Effector memory CD4-positive, alpha-beta T cell (primary cell): ENCODE measurements around the gene BSG.
A peak's percentile ranks its signal among the peaks of the same experiment; 100 is the strongest.
"Not testable (repeated sequence)": the region's sequence is repeated elsewhere in the genome, so short reads cannot be mapped to it uniquely, and the experiment has no call there.

ENCODE experiments used
- DNase-seq, 3 donors: peaks; one replicate each; pipeline ENCODE4 v3.0.0-alpha.2; 2020
- H3K27ac ChIP-seq: 2 replicates; pipeline ENCODE4 v1.7.0; 2013; ENCODE audit warnings: mild to moderate bottlenecking, low read length, moderate library complexity; ENCODE audit not compliant: insufficient read depth, poor library complexity, severe bottlenecking
- H3K27me3 ChIP-seq: replicated peaks from 2 replicates; pipeline ENCODE4 v1.7.0; 2013; ENCODE audit warnings: mild to moderate bottlenecking, low read length; ENCODE audit not compliant: insufficient read depth, control insufficient read depth, poor library complexity, severe bottlenecking
- H3K36me3 ChIP-seq: 2 replicates; pipeline ENCODE4 v1.7.0; 2013; ENCODE audit warnings: mild to moderate bottlenecking, low read length, moderate library complexity; ENCODE audit not compliant: control insufficient read depth, insufficient read depth
- H3K4me1 ChIP-seq: 2 replicates; pipeline ENCODE4 v1.7.0; 2013; ENCODE audit warnings: low read length, mild to moderate bottlenecking; ENCODE audit not compliant: control insufficient read depth, insufficient read depth, poor library complexity, severe bottlenecking
- H3K4me3 ChIP-seq: 2 replicates; pipeline ENCODE4 v1.7.0; 2013; ENCODE audit warnings: low read length, low read depth, mild to moderate bottlenecking; ENCODE audit not compliant: insufficient read depth, poor library complexity, severe bottlenecking
- H3K9me3 ChIP-seq: 2 replicates; pipeline ENCODE4 v1.7.0; 2013; ENCODE audit warnings: mild to moderate bottlenecking, low read length, moderate library complexity; ENCODE audit not compliant: control insufficient read depth

BSG gene

DNA sequence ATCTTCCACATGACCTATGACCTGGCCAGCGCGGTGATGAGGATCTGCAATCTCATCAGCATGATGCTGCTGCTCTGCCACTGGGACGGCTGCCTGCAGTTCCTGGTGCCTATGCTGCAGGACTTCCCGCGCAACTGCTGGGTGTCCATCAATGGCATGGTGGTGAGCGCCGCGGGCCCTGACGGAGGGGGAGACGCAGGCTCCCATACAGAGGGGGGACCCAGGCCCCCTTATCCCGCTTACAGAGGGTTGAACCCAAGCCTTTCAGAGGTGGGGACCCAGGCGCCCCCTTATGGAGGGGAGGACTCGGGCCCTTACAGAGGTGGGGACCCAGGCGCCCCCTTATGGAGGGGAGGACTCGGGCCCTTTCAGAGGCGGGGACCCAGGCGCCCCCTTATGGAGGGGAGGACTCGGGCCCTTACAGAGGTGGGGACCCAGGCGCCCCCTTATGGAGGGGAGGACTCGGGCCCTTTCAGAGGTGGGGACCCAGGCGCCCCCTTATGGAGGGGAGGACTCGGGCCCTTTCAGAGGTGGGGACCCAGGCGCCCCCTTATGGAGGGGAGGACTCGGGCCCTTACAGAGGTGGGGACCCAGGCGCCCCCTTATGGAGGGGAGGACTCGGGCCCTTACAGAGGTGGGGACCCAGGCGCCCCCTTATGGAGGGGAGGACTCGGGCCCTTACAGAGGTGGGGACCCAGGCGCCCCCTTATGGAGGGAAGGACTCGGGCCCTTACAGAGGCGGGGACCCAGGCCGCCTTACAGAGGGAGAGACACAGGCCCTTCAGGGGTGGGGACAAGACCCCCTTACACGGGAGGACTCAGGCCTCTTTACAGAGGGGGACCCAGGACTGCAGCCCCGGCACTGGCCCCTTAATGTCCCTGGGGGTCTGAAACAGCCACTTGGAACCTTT lies 32.9 kb downstream of the BSG start:
- not testable (repeated sequence) for H3K36me3 ChIP-seq, DNase-seq, H3K27ac ChIP-seq, H3K4me3 ChIP-seq, H3K9me3 ChIP-seq, H3K27me3 ChIP-seq
- peaks cover 12% of the 10 kb centered on the region for H3K4me1 ChIP-seq

DNA sequence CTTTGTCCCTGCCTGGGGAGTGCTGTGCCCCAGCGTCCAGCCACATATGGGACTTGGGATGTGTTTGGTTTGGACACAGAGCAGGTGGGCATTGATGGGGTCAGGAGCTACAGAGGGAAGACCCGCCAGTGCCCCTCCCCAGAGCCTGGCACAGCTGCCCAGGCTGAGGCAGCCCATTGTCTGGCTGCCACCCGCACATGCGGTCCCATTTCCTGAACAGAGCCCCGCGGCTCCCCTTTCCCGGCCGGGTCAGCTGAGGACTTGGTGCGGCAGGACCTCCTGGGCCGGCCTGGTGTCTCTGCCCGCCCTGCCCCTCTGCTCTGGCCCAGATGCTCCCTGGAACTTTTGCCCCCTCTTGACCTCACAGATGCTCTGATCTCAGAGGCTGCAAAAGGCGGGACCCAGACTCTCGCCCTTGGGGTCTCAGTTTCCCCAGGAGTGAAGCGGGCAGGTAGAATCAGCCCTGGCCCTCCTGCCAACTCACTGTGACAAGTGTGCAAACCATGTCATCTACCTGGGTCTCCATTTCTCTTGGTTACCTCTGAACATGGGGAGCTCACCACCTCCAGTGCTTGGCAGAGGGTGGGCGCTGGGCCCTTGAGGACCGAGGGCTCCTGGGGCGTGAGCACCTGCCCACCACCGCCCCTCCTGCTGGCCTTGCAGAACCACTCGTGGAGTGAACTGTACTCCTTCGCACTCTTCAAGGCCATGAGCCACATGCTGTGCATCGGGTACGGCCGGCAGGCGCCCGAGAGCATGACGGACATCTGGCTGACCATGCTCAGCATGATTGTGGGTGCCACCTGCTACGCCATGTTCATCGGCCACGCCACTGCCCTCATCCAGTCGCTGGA lies 35.1 kb downstream of the BSG start:
- Histone ChIP-seq H3K9me3 (no peaks in the 10 kb centered on the region), H3K4me3 (no peak overlapping the region), H3K4me1 (peaks cover 25% of the 10 kb centered on the region), H3K27me3 (no peaks in the 10 kb centered on the region), H3K27ac (no peak overlapping the region), H3K36me3 (no peaks in the 10 kb centered on the region)
- DNase-seq: no peak

DNA sequence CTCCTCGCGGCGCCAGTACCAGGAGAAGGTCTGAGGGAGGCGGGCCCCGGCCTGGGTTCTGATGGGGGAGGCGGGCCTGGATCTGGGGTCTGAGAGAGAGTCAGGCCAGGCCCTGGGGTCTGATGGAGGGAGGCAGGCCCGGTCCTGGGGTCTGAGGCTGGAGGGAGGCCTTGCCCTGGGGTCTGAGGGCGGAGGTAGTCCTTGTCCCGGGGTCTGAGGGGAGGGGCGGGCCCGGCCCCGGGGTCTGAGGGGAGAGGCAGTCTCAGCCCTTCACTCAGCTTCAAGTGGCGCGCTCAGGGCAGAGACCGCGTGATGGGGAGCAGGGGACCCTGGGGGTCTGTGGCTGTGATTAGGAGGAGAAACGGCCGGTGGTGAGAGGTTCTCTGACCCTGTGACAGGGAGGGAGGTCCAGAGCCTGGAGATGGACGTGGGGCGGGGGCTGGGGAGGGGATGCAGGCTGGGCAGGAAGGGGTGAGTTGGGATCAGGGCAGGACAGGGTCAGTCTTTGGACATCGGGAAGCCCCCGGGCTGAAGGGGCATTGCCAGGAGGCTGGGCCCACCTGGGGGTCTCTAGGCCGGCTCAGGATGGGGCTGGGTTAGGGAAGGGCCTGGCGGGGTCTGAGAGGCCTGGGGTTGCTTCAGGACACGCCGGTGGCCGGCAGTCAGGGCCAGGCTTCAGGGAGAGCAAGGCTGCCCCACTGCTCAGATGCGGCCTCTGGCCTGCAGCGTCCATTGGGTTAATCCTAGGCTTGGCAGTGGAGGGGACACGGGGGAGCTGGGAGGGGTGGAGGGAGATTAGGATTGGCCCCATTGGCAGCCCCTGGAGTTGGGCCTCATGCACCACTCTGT lies 36.0 kb downstream of the BSG start:
- H3K27me3 ChIP-seq: no peaks in the 10 kb centered on the region
- DNase-seq: no peak
- H3K4me1 ChIP-seq: peaks cover 25% of the 10 kb centered on the region
- no peaks in the 10 kb centered on the region for H3K36me3 ChIP-seq
- H3K4me3 ChIP-seq: no peak overlapping the region
- no peak overlapping the region for H3K27ac ChIP-seq
- no peaks in the 10 kb centered on the region for H3K9me3 ChIP-seq

DNA sequence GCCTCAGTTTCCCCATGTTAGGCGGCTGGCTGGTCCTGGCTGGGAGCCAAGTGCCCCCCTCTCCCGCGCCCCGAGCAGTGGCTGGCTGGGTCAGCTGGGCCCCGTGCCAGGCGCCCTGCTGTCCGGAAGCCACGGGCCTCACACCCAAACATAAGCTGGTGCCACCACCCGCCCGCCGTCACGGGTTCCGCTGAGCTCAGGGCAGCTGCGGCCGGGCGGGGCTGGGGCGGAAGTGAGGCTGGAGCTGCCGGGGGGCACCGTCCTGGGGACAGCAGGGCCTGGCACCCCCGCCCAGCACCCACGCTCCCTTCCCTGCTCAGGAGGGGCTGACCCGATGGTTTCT lies 36.6 kb downstream of the BSG start:
- Histone ChIP-seq H3K4me1 (peaks cover 25% of the 10 kb centered on the region), H3K27me3 (no peaks in the 10 kb centered on the region), H3K9me3 (no peaks in the 10 kb centered on the region), H3K27ac (no peak overlapping the region), H3K36me3 (no peaks in the 10 kb centered on the region), H3K4me3 (no peak overlapping the region)
- DNase-seq: no peak

DNA sequence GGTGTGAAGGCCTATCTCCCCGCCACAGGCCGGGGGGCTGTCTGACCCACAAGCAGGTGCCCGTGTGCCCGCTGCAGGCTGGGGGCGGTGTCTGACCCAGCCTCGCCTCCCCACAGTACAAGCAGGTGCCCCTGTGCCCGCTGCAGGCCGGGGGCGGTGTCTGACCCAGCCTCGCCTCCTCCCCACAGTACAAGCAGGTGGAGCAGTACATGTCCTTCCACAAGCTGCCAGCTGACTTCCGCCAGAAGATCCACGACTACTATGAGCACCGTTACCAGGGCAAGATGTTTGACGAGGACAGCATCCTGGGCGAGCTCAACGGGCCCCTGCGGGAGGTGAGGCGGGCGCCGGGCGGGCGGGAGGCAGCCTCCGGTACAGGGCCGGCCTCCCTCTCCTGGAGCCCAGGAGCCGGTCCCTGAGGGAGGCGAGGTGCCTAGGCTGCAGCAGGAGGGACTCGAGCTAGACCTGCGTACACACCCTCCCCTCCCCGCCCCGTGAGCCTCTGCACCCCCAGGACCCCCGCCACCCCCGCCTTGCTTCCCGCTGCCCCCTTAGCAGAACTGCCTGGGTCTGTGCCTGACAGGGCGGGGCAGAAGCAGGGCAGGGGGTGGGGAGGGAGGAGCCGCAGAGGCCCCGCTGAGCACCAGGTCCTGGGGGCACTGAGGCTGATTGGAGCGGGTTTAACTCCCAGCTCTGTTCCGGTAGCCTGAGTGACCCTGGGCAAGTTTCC lies 37.8 kb downstream of the BSG start:
- peak in 2 of 3 donors; percentile 7 to 30 for DNase-seq
- peaks cover 25% of the 10 kb centered on the region for H3K4me1 ChIP-seq
- peak overlapping the region; percentile 56 for H3K4me3 ChIP-seq
- H3K9me3 ChIP-seq: no peaks in the 10 kb centered on the region
- peak overlapping the region; percentile 69 for H3K27ac ChIP-seq
- H3K36me3 ChIP-seq: no peaks in the 10 kb centered on the region
- no peaks in the 10 kb centered on the region for H3K27me3 ChIP-seq

DNA sequence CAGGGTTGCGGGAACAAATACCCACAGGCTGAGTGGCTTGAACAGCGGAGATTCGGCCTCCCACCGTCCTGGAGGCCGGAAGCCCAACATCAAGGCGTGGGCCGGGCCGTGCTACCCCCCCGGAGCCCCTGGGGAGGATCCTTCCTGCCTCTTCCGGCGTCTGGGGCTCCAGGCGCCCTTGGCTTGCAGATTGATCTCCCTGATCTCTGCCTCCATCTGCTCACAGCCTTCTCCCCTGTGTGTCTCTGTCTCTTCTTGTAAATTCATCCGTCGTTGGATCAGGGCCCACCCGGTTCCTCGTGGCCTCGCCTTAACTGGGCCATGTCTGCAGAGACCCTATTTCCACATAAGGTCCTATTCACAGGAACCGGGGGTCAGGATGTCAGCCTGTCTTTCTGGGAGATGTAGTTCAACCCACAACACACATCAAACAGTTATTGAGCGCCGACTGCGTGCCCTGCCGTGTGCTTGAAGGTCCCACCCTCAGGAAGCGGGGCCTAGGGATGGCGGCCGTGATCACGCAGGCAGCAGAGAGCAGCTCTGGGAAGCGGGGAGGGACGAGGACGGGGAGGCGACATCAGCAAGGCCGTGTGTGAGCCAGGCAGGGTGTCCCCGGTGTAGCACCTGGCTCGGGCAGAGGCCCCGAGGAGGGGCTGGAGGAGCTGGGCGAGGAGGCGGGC lies 38.5 kb downstream of the BSG start:
- peak; percentile 34 to 58 (median 50) for DNase-seq
- Histone ChIP-seq H3K9me3 (no peaks in the 10 kb centered on the region), H3K36me3 (no peaks in the 10 kb centered on the region), H3K27me3 (no peaks in the 10 kb centered on the region), H3K27ac (peak overlapping the region; percentile 69), H3K4me1 (peaks cover 25% of the 10 kb centered on the region), H3K4me3 (peak overlapping the region; percentile 56)

DNA sequence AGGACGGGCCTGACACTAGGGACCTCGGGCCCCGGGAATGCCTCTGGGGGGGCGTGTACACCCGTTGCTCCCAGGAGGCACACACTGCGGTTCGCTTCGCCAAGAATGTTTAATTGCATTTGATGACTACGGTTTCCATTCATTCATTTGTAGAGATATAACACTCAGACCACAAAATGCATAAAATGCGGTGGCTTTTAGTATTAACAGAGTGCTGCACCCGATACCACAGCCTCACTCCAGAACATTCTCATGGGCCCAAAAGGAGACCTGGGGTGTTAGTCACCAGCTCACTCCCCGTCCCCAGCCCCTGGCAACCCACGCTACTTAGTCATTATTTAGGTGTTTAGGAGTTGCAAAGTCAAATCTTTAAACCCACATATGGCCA lies 39.1 kb downstream of the BSG start:
- H3K9me3 ChIP-seq: no peaks in the 10 kb centered on the region
- H3K4me3 ChIP-seq: peak overlapping the region; percentile 56
- peak overlapping the region; percentile 69 for H3K27ac ChIP-seq
- no peaks in the 10 kb centered on the region for H3K36me3 ChIP-seq
- H3K4me1 ChIP-seq: peaks cover 25% of the 10 kb centered on the region
- peak in 2 of 3 donors; percentile 51 to 57 for DNase-seq
- H3K27me3 ChIP-seq: no peaks in the 10 kb centered on the region

DNA sequence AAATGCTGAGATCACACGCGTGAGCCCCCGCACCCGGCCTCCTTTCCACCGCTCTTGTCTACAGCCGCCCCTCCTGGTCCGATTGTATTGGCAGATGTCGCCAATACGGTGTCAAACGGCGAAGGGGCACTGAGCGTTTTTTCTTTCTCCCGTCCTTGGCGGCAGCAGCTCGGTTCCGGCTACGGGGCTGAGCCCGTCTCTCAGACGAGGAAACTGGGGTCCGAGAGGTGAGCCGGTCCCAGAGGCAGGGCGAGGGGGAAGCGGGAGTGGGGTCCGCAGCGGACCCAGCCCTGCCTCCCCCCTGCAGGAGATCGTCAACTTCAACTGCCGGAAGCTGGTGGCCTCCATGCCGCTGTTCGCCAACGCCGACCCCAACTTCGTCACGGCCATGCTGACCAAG lies 40.5 kb downstream of the BSG start:
- Histone ChIP-seq H3K27me3 (no peaks in the 10 kb centered on the region), H3K4me1 (peaks cover 25% of the 10 kb centered on the region), H3K9me3 (no peaks in the 10 kb centered on the region), H3K4me3 (no peak overlapping the region), H3K27ac (no peak overlapping the region), H3K36me3 (peaks cover 6% of the 10 kb centered on the region)
- no peak for DNase-seq
